K562 treated with DMSO at 1 percent for 12 hours (cell line): Measurements from ENCODE around the gene PKP1. TPM values are rescaled to one million over a fixed set of nuclear protein-coding genes. Genes with fewer than 3 reads are reported as not detected.

Source experiments
- total RNA-seq: library from RNA; unstranded; fragments of 300-600 nt; gene quantifications from 2 replicates; pipeline ENCODE4 v1.2.3, GENCODE V29; 2022; ENCODE audit not compliant: insufficient read depth

The PKP1 gene, protein sequence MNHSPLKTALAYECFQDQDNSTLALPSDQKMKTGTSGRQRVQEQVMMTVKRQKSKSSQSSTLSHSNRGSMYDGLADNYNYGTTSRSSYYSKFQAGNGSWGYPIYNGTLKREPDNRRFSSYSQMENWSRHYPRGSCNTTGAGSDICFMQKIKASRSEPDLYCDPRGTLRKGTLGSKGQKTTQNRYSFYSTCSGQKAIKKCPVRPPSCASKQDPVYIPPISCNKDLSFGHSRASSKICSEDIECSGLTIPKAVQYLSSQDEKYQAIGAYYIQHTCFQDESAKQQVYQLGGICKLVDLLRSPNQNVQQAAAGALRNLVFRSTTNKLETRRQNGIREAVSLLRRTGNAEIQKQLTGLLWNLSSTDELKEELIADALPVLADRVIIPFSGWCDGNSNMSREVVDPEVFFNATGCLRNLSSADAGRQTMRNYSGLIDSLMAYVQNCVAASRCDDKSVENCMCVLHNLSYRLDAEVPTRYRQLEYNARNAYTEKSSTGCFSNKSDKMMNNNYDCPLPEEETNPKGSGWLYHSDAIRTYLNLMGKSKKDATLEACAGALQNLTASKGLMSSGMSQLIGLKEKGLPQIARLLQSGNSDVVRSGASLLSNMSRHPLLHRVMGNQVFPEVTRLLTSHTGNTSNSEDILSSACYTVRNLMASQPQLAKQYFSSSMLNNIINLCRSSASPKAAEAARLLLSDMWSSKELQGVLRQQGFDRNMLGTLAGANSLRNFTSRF
- total RNA-seq, result not detected in 2 replicates

DNA sequence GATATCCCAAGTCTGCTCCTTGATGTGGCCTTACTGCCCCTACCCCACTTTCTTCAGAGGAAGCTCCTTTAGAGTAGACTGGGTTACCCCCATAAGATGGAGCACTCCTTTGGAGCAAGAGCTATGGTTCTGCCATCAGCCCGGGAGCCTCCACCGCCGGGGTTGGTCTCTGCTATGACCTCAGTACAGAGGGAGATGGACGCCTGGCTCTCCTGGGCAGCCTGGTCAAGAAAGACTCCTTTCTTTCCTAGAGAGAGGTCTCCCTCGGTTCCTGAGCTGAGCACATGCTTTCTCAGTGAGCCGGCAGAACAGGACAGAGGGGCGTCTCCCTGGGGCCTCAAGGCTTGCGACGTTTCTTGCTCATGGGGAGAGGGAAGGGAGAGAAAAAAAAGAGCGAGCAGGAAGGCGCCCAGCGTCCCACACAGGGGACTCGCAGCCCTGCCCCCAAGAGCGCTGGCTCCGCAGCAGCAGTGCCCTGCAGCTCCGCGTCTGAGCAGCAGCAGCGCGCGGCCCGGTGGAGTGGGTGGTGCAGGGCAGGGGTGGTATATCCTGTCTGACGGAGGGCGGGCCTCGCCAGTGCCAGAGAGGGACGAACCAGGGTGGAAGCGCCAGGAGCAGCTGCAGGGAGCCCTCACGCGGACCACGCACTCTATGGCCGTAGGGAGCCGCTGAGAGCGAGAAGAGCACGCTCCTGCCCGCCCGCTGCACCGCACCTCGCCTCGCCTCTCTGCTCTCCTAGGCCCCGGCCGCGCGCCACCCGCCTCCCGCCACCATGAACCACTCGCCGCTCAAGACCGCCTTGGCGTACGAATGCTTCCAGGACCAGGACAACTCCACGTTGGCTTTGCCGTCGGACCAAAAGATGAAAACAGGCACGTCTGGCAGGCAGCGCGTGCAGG is at the start of gene PKP1:
Gene PKP1, plus strand, starts transcription at position 576 of the 899 bp plus-strand sequence. Its CDS starts 197 bp downstream, at position 773.

DNA sequence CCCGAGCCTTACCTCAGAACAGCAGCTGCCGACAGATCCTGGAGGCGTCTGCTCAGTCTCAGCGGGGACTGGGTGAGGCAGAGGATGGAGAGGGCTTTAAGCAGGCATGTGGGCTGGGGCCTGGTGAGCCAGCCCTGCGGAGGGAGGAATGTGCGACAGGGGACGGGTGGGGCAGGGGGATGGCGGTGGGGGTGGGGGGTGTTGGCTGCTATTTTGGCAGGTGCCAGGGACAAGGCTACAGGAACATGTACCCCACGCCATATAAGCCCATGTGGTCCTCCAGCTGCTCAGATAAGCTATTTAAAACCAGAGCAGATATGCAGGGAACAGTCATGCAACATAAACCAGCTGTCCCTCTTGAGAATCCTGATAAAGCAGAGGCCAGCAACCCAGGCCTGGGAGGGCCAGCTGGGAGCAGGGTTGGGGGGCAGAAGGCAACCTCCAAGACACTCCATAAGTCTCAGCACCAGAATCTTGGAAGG is 94.3 kb downstream of the PKP1 start, which contains the start of gene TNNT2:
Gene TNNT2, minus strand, starts transcription at position 70 of the 482 bp plus-strand sequence. CDS start 4,426 bp downstream, outside the sequence.

Other genes starting within 250 kb of the PKP1 start
- not detected in 2 replicates for gene CACNA1S, start 171.1 kb upstream of the PKP1 start, total RNA-seq
- not detected in 2 replicates for gene ASCL5, start 156.3 kb upstream of the PKP1 start, total RNA-seq
- gene TMEM9, start 129.0 kb upstream of the PKP1 start, total RNA-seq, result 112 and 116 TPM in 2 replicates
- gene IGFN1, start 92.7 kb upstream of the PKP1 start, total RNA-seq, result not detected in 2 replicates
- not detected in 2 replicates for gene TNNT2, start 94.2 kb downstream of the PKP1 start, total RNA-seq
- not detected in 2 replicates for gene LAD1, start 115.8 kb downstream of the PKP1 start, total RNA-seq
- not detected in 2 replicates for gene TNNI1, start 138.2 kb downstream of the PKP1 start, total RNA-seq
- not detected in 2 replicates for gene PHLDA3, start 185.7 kb downstream of the PKP1 start, total RNA-seq
- gene CSRP1, start 223.6 kb downstream of the PKP1 start, total RNA-seq, result 43.0 and 55.7 TPM in 2 replicates